Fibroblast of lung (primary cell): ENCODE results near the gene COX8A. TPM values are rescaled to one million over a fixed set of nuclear protein-coding genes. Genes with fewer than 3 reads are reported as not detected.
"Not testable (repeated sequence)": the region's sequence is repeated elsewhere in the genome, so short reads cannot be mapped to it uniquely, and the experiment has no call there.

Experiments
- DNase-seq, 2 donors: peaks; one replicate each; pipeline versions ENCODE4 v3.0.0 to v3.0.0-alpha.2; 2010; ENCODE audit warnings: low read depth in 2 of 2
- H2AFZ ChIP-seq: 2 replicates; pipeline ENCODE4 v1.5.1; 2012; ENCODE audit warnings: low read length, control low read depth, inconsistent platforms
- H3K27ac ChIP-seq: 2 replicates; pipeline ENCODE4 v1.5.1; 2011; ENCODE audit warnings: low read length, control low read depth; ENCODE audit not compliant: insufficient read depth
- H3K27me3 ChIP-seq: 2 replicates; pipeline ENCODE4 v1.5.1; 2011; ENCODE audit warnings: mild to moderate bottlenecking, low read length; ENCODE audit not compliant: control insufficient read depth, insufficient read depth
- H3K36me3 ChIP-seq: 2 replicates; pipeline ENCODE4 v1.5.1; 2011; ENCODE audit warnings: low read length; ENCODE audit not compliant: control insufficient read depth, insufficient read depth
- H3K4me1 ChIP-seq: 2 replicates; pipeline ENCODE4 v1.5.1; 2011; ENCODE audit warnings: low read length; ENCODE audit not compliant: control insufficient read depth, insufficient read depth; ENCODE audit errors: extremely low read depth
- H3K4me2 ChIP-seq: 2 replicates; pipeline ENCODE4 v1.5.1; 2011; ENCODE audit warnings: low read length, control low read depth; ENCODE audit not compliant: insufficient read depth; ENCODE audit errors: extremely low read depth
- H3K4me3 ChIP-seq, 4 experiments: fragments of 200-600 bp in 1 of 4; sonication (generic) in 1 of 4; replicated peaks in 1 of 4; 2 replicates each; pipeline ENCODE4 v1.5.1; 2011 to 2016; ENCODE audit warnings: low read length in 4 of 4, low read depth in 3 of 4, mild to moderate bottlenecking in 3 of 4, control low read depth in 2 of 4, inconsistent platforms in 1 of 4, mixed read lengths in 1 of 4; ENCODE audit not compliant: insufficient read depth in 1 of 4; ENCODE audit errors: control extremely low read depth in 1 of 4
- H3K79me2 ChIP-seq: 2 replicates; pipeline ENCODE4 v1.5.1; 2012; ENCODE audit warnings: mild to moderate bottlenecking, low read length, inconsistent platforms; ENCODE audit not compliant: control insufficient read depth, insufficient read depth
- H3K9ac ChIP-seq: 2 replicates; pipeline ENCODE4 v1.5.1; 2011; ENCODE audit warnings: mild to moderate bottlenecking, low read length, control low read depth; ENCODE audit not compliant: insufficient read depth
- H3K9me3 ChIP-seq: 2 replicates; pipeline ENCODE4 v1.5.1; 2012; ENCODE audit warnings: low read depth, low read length; ENCODE audit not compliant: control insufficient read depth, insufficient read depth
- H4K20me1 ChIP-seq: 2 replicates; pipeline ENCODE4 v1.5.1; 2011; ENCODE audit warnings: low read length; ENCODE audit not compliant: control insufficient read depth, insufficient read depth; ENCODE audit errors: extremely low read depth
- CTCF ChIP-seq, 2 donors: IDR thresholded peaks in 1 of 2; conservative IDR thresholded peaks in 1 of 2; 1 replicate in 1 of 2; 2 replicates in 1 of 2; pipeline ENCODE4 v1.5.1; 2011 to 2012; ENCODE audit warnings: low read length in 2 of 2, control low read depth in 1 of 2, inconsistent platforms in 1 of 2, low read depth in 1 of 2, mild to moderate bottlenecking in 1 of 2
- EZH2 ChIP-seq: IDR thresholded peaks from 2 replicates; pipeline ENCODE4 v1.5.1; 2012; ENCODE audit warnings: low read length, control low read depth, mild to moderate bottlenecking; ENCODE audit errors: missing control alignments
- polyA plus RNA-seq, 2 donors: library from polyadenylated mRNA; depleted of rRNA in 1 of 2; stranded (reverse) in 1 of 2; unstranded in 1 of 2; fragments of >200 nt; gene quantifications; 2 replicates each; pipeline ENCODE4 v1.2.1, GENCODE V29; 2011 to 2012; ENCODE audit warnings: missing spikeins in 1 of 2
- total RNA-seq: library from RNA; depleted of rRNA; stranded (reverse); fragments of >200 nt; gene quantifications from 2 replicates; pipeline ENCODE4 v1.2.1, GENCODE V29; 2014

Gene COX8A
- total and polyA plus RNA-seq, 2 donors (not counting 1 experiment from before 2014, with no cell fraction given), result 200 to 409 TPM

DNA sequence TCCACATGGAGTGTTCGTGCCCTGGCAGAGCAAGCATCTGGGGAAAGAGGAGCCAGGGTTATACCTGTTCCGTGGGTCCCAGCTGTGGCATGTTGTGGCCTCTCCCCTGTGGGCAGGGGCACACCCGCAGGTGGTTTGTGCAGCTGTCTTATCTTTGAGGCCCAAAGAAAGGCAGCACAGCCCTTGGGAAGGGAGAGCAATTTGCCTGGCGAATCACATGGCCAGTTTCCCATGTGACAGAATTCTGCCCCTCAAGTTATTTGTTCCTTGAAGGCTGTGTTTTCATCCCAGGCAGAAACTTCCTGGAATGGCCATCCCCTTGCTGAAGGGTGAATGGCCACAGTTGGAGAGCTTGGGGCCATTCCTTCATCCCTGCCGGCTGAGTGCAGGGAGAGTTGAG, 16.4 kb upstream of the COX8A start:
- no peak overlapping the region for H3K9ac ChIP-seq
- H3K4me2 ChIP-seq, result no peak overlapping the region
- no peak overlapping the region for H2AFZ ChIP-seq
- H3K36me3 ChIP-seq, result peaks cover 3% of the 10 kb centered on the region
- no peak overlapping the region for H3K4me3 ChIP-seq
- no peaks in the 10 kb centered on the region for H3K79me2 ChIP-seq
- H3K4me1 ChIP-seq, result no peaks in the 10 kb centered on the region
- no peak for TF ChIP-seq CTCF (conservative IDR thresholded peaks at IDR 0.05 in 1 of 2, IDR thresholded peaks at IDR 0.05 in 1 of 2; ENCODE audit: low read depth in 1 of 2, low read length in 2 of 2)
- no peak for TF ChIP-seq EZH2
- no peaks in the 10 kb centered on the region for H4K20me1 ChIP-seq
- H3K27me3 ChIP-seq, result no peaks in the 10 kb centered on the region
- no peak overlapping the region for H3K27ac ChIP-seq
- no peaks in the 10 kb centered on the region for H3K9me3 ChIP-seq
- no peak for DNase-seq

DNA sequence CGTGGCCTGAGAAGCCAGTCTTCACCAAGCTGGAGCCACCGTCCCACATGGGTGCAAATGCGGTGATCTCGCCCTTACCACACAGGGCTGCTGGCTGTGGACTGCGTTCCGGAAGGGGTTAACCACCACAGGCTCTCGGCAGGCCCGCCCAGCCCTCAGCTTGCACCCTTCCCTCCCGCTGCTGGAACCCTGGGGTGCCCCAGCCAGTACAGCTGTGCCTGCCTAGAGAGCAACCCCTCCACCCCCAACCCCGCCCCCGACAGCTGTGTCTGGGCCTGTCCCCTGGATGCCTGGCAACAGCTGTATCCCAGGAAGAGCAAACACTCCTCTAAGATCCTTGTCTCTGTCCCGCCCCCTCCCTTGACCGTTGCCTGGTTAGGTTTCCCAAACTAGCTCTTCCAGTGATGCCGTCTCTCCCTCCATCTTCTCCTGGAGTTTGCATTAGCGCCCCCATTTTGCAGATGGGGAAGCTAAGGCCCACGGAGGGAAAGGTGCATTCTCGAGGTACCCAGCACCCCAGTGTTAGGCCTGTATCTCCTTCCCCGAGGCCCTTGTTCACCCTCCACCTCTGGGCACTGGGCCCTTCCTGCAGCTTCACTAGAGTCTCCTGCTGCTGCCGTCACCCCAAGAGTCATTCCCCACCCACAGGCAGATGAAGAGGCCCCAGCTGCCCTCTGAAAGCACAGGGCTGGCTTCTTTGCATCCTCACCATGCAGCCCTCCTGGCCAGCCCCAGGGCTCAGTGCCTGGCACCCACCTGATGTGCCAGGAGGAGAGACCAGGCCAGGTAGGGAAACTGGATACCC, 12.6 kb upstream of the COX8A start:
- DNase-seq, result peak in 1 of 2 donors; percentile 78
- no peaks in the 10 kb centered on the region for H3K79me2 ChIP-seq
- H4K20me1 ChIP-seq, result no peaks in the 10 kb centered on the region
- no peak overlapping the region for H3K27ac ChIP-seq
- no peak overlapping the region for H3K9ac ChIP-seq
- H3K4me3 ChIP-seq, result no peak overlapping the region
- TF ChIP-seq EZH2, result no peak
- no peak for TF ChIP-seq CTCF (conservative IDR thresholded peaks at IDR 0.05 in 1 of 2, IDR thresholded peaks at IDR 0.05 in 1 of 2; ENCODE audit: low read depth in 1 of 2, low read length in 2 of 2)
- H3K9me3 ChIP-seq, result no peaks in the 10 kb centered on the region
- no peaks in the 10 kb centered on the region for H3K27me3 ChIP-seq
- no peak overlapping the region for H3K4me2 ChIP-seq
- no peaks in the 10 kb centered on the region for H3K4me1 ChIP-seq
- H2AFZ ChIP-seq, result no peak overlapping the region
- no peaks in the 10 kb centered on the region for H3K36me3 ChIP-seq

DNA sequence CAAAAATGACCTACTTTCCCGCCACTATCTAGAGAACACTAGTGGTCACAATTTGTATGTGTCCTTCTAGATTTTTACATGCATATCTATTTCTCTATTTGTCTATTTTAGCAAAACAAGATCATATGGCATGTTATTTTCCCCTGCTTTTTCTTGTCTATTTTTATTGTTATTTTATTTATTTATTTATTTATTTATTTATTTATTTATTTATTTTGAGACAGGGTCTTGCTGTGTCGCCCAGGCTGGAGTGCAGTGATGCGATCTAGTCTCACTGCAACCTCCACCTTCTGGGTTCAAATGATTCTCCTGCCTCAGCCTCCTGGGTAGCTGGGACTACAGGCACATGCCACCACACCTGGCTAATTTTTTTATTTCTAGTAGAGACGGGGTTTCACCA, 10.5 kb upstream of the COX8A start:
- not testable (repeated sequence) for H3K36me3 ChIP-seq, H3K4me3 ChIP-seq, H3K79me2 ChIP-seq, H3K9me3 ChIP-seq, DNase-seq, H3K4me2 ChIP-seq, H2AFZ ChIP-seq, H3K27ac ChIP-seq, H4K20me1 ChIP-seq, H3K9ac ChIP-seq, H3K27me3 ChIP-seq, H3K4me1 ChIP-seq
